Loucy (cell line): ENCODE results near the gene RANBP3.

Experiments used
- EZH2phosphoT487 ChIP-seq: fragments of 200-600 bp; IDR thresholded peaks from 2 replicates; pipeline ENCODE4 v1.6.1; 2018; ENCODE audit warnings: antibody characterized with exemption, mild to moderate bottlenecking, moderate library complexity, borderline replicate concordance
- TF ChIP-seq, protein P1 (sequence below): fragments of 200-600 bp; sonication (generic); conservative IDR thresholded peaks from 2 replicates; pipeline ENCODE4 v1.5.1; 2014; ENCODE audit warnings: mild to moderate bottlenecking, antibody characterized with exemption, low read length

DNA sequence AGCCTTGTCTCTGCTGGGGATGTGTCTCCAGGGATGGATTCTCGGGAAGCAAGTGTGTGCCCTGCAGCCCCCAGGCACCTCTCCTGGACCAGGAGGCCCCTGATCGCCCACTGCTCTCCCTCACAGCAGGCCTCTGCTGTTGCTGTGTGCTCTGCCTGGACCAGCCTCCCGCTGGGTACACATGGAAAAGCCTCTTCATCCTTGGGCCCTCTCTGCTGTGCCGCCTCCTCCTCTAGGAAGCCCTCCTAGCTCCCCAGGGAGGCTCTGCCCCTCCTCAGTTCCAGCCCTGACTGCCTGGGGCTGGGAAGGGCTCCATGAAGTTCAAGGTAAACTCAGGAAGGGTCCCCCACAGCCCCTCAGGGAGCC is 86.4 kb downstream of the RANBP3 start:
- TF ChIP-seq, protein P1, sequence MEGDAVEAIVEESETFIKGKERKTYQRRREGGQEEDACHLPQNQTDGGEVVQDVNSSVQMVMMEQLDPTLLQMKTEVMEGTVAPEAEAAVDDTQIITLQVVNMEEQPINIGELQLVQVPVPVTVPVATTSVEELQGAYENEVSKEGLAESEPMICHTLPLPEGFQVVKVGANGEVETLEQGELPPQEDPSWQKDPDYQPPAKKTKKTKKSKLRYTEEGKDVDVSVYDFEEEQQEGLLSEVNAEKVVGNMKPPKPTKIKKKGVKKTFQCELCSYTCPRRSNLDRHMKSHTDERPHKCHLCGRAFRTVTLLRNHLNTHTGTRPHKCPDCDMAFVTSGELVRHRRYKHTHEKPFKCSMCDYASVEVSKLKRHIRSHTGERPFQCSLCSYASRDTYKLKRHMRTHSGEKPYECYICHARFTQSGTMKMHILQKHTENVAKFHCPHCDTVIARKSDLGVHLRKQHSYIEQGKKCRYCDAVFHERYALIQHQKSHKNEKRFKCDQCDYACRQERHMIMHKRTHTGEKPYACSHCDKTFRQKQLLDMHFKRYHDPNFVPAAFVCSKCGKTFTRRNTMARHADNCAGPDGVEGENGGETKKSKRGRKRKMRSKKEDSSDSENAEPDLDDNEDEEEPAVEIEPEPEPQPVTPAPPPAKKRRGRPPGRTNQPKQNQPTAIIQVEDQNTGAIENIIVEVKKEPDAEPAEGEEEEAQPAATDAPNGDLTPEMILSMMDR, result no peak
- TF ChIP-seq EZH2phosphoT487, result no peak
